GM13976 (cell line): Measurements from ENCODE around the gene PITPNB.

Experiments used
- DNase-seq: peaks from one replicate; pipeline ENCODE4 v3.0.0; 2012; ENCODE audit warnings: low spot score
- CTCF ChIP-seq: IDR thresholded peaks from 2 replicates; pipeline ENCODE4 v1.5.1; 2012; ENCODE audit warnings: borderline replicate concordance, mild to moderate bottlenecking; ENCODE audit not compliant: insufficient read depth; ENCODE audit errors: extremely low read depth, missing control alignments, control extremely low read depth
- in situ Hi-C: fragments of 300-500 bp; cut with MboI; formaldehyde crosslinking; loops from one replicate; pipeline ENCODE4 v1.12.0; 2022; ENCODE audit warnings: low sequenced_read_pairs, mixed read lengths, inconsistent platforms; ENCODE audit not compliant: unreplicated experiment

Gene PITPNB

GRCh38 chr22:27877501-27877900 lies 41.6 kb downstream of the PITPNB start:
- no peak for DNase-seq
- TF ChIP-seq CTCF: no peak
- in situ Hi-C loops: loop anchor here (25.0 kb wide), 1 partner anchor 935 kb away; the partner anchor contains the start of gene XBP1

GRCh38 chr22:27876684-27877083 lies 42.4 kb downstream of the PITPNB start:
- no peak for DNase-seq
- TF ChIP-seq CTCF: no peak
- in situ Hi-C loops: loop anchor here (25.0 kb wide), 1 partner anchor 936 kb away; the partner anchor contains the start of gene XBP1

GRCh38 chr22:27875951-27876350 lies 43.1 kb downstream of the PITPNB start:
- TF ChIP-seq CTCF: no peak
- in situ Hi-C loops: loop anchor here (25.0 kb wide), 1 partner anchor 936 kb away; the partner anchor contains the start of gene XBP1
- DNase-seq: no peak

GRCh38 chr22:27874764-27875163 lies 44.3 kb downstream of the PITPNB start:
- no peak for DNase-seq
- no peak for TF ChIP-seq CTCF
- in situ Hi-C loops: loop anchor here (25.0 kb wide), 1 partner anchor 938 kb away; the partner anchor contains the start of gene XBP1

GRCh38 chr22:27874185-27874584 lies 44.9 kb downstream of the PITPNB start:
- no peak for TF ChIP-seq CTCF
- DNase-seq: no peak
- in situ Hi-C loops: no loop called here

GRCh38 chr22:27873472-27873871 lies 45.6 kb downstream of the PITPNB start:
- no peak for DNase-seq

More at GRCh38 chr22:27873472-27873871, 45.6 kb downstream of the PITPNB start:
- in situ Hi-C loops: no loop called here
- TF ChIP-seq CTCF: no peak
